Heart right ventricle (tissue), 16 donors: ENCODE results near the gene AMPH. TPM values are rescaled to one million over a fixed set of nuclear protein-coding genes. Genes with fewer than 3 reads are reported as not detected.
"Not testable (repeated sequence)": the region's sequence is repeated elsewhere in the genome, so short reads cannot be mapped to it uniquely, and the experiment has no call there.

Experiments used
- ATAC-seq, 8 donors: fragments of 200-7000 bp; cut with Tn5 transposase; one replicate each; pipeline ENCODE4 v1.9.1; 2020; ENCODE audit warnings: mild to moderate bottlenecking in 8 of 8, moderate library complexity in 8 of 8, moderate number of reproducible peaks in 1 of 8
- DNase-seq, 2 donors: peaks; one replicate each; pipeline ENCODE4 v3.0.0-alpha.2; 2020
- H3K27ac ChIP-seq, 10 donors: fragments of 200-600 bp; sonication (generic) in 2 of 10; one replicate each; pipeline versions ENCODE4 v1.5.0 to v1.8.0; 2020 to 2022; ENCODE audit warnings: mild to moderate bottlenecking in 3 of 10
- H3K27me3 ChIP-seq, 7 donors: fragments of 200-600 bp; one replicate each; pipeline ENCODE4 v1.8.0; 2021 to 2022; ENCODE audit warnings: mild to moderate bottlenecking in 2 of 7
- H3K36me3 ChIP-seq, 9 donors: fragments of 200-600 bp; sonication (generic) in 1 of 9; one replicate each; pipeline versions ENCODE4 v1.5.0 to v1.8.0; 2020 to 2022; ENCODE audit warnings: mild to moderate bottlenecking in 2 of 9
- H3K4me1 ChIP-seq, 9 donors: fragments of 200-600 bp; sonication (generic) in 1 of 9; one replicate each; pipeline versions ENCODE4 v1.5.0 to v1.8.0; 2020 to 2022; ENCODE audit warnings: mild to moderate bottlenecking in 4 of 9
- H3K4me3 ChIP-seq, 10 donors: fragments of 200-600 bp; sonication (generic) in 2 of 10; one replicate each; pipeline versions ENCODE4 v1.5.0 to v1.8.0; 2020 to 2022; ENCODE audit warnings: mild to moderate bottlenecking in 7 of 10, moderate library complexity in 2 of 10
- H3K9me3 ChIP-seq, 11 donors: fragments of 200-600 bp in 10 of 11; sonication (generic) in 2 of 11; one replicate each; pipeline versions ENCODE4 v1.5.0 to v1.8.0; 2013 to 2022; ENCODE audit warnings: mild to moderate bottlenecking in 2 of 11, control low read depth in 1 of 11, moderate library complexity in 1 of 11
- WGBS, 2 donors: extraction: QIAGEN DNeasy Blood & Tissue Kit; methylation state at CpG; one replicate each; pipeline ENCODE4 v1.1.7; 2013; ENCODE audit warnings: inconsistent platforms in 1 of 2; 5-methylcytosine and 5-hydroxymethylcytosine counted together
- intact Hi-C, 10 donors: fragments of 100-400 bp; cut with DNase I; formaldehyde crosslinking; loops; one replicate each; pipeline versions ENCODE4 v1.11.1 to v1.14.2; 2022
- polyA plus RNA-seq, 2 donors: library from polyadenylated mRNA; stranded (reverse); fragments of 200-250 nt; gene quantifications; one replicate each; pipeline ENCODE4 v1.2.3, GENCODE V29; 2013
- total RNA-seq, 10 donors: library from RNA; stranded (reverse); fragmentation: NEBNext Ultra II Directional in 3 of 10; extraction: Animal tissue kit (Norgen Biotek cat#: 25700) in 3 of 10; gene quantifications; one replicate each; pipeline versions ENCODE4 v1.2.1 to v1.2.4, GENCODE V29; 2021 to 2023
- TF ChIP-seq, protein P1 (sequence below), 9 donors: fragments of 200-600 bp; sonication (generic) in 2 of 9; IDR thresholded peaks; one replicate each; pipeline versions ENCODE4 v1.5.0 to v1.8.0; 2021 to 2022; ENCODE audit warnings: antibody characterized with exemption in 9 of 9, mild to moderate bottlenecking in 5 of 9, moderate library complexity in 1 of 9
- donor health status: Arrhythmogenic right ventricular cardiomyopathy.
- donor health status: ischemic (EF 13 %, LVEDD 7.1; RV severe dilation, severe dysfunction).
- donor health status: healthy with polysubstance abuse.
- donor health status: DM: no; HTN: yes; CAD: no.
- donor health status: DM: no; HTN: no; CAD: no.
- donor health status: ischemic (EF 25% LVEDD 6.9; RV normal size, moderate dysfunction).
- donor health status: ischemic (EF 25% LVEDD 5.7; RV mildly dilated, moderate dysfunction).
- donor health status: healthy.
- donor health status: DM: yes; HTN: yes; CAD: no.
- donor health status: Ischemic cardiomyopathy.
- donor health status: ischemic (EF 35%, LVEDD 5.7; RV mildly dilated, moderate dysfunction).
- donor health status: nonischemic (EF 11% LVEDD 7.7; RV severe dilation, severe dysfunction).
- donor health status: DM: yes; HTN: yes; CAD: no.
- donor health status: PGD.
- donor health status: ischemic (EF 29% LVEDD 5.4; RV normal size, mild dysfunction).
- donor health status: nonischemic (EF 23%, LVEDD 6.1; RV moderate dilation, normal function).

AMPH gene
- total and polyA plus RNA-seq, 12 donors, result 0.95 to 3.5 (median 2.3) TPM

DNA sequence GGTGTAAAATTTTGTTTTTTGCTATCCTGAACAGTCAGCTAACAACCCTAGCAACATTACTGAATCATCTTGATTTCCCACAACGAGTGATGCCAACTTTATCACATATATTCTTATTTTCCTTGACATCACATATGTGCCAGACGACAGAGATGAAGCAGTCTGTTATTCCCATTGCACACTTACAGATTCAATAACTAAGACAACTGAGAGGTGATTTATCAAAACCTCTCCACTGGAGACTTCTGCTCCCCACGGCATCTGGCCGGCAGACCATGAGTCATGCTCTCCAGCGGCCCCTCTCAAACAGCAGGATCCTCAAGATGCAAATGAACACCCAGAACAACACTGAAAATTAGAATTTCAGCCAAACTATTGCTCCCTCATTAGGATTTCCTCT lies 57.1 kb downstream of the AMPH start:
- intact Hi-C loops, result no loop called here
- H3K4me1 ChIP-seq, result no peaks in the 10 kb centered on the region
- DNase-seq (no peak), ATAC-seq (no peak)
- H3K9me3 ChIP-seq, result peaks cover 0 to 11% (median 0%) of the 10 kb centered on the region in 11 donors
- WGBS, 2 donors, result 27 to 33% methylated on average over 5 of the region's 5 CpGs
- H3K4me3 ChIP-seq, result no peak overlapping the region
- H3K27me3 ChIP-seq, result no peaks in the 10 kb centered on the region
- H3K36me3 ChIP-seq, result no peaks in the 10 kb centered on the region
- TF ChIP-seq, protein P1, sequence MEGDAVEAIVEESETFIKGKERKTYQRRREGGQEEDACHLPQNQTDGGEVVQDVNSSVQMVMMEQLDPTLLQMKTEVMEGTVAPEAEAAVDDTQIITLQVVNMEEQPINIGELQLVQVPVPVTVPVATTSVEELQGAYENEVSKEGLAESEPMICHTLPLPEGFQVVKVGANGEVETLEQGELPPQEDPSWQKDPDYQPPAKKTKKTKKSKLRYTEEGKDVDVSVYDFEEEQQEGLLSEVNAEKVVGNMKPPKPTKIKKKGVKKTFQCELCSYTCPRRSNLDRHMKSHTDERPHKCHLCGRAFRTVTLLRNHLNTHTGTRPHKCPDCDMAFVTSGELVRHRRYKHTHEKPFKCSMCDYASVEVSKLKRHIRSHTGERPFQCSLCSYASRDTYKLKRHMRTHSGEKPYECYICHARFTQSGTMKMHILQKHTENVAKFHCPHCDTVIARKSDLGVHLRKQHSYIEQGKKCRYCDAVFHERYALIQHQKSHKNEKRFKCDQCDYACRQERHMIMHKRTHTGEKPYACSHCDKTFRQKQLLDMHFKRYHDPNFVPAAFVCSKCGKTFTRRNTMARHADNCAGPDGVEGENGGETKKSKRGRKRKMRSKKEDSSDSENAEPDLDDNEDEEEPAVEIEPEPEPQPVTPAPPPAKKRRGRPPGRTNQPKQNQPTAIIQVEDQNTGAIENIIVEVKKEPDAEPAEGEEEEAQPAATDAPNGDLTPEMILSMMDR (IDR thresholded peaks at IDR 0.05), result no peak
- H3K27ac ChIP-seq, result no peak overlapping the region

DNA sequence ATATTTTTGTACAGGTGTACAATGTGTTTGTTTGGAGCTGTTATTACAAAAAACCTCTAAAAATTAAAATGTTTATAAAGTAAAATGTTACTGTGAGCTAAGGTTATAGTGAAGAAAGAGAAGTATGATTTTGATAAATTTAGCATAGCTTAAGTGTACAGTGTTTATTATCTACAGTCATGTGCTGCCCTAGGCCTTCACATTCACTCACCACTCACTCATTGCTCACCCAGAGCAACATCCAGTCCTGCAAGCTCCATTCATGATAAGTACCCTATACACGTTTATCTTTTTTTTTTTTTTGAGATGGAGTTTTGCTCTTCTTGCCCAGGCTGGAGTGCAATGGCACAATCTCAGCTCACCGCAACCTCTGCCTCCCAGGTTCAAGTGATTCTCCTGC lies 59.6 kb downstream of the AMPH start:
- H3K36me3 ChIP-seq, DNase-seq, H3K4me1 ChIP-seq, intact Hi-C loops, H3K4me3 ChIP-seq, H3K27ac ChIP-seq, H3K27me3 ChIP-seq: not testable (repeated sequence)
- H3K9me3 ChIP-seq, result peaks cover 0 to 24% (median 0%) of the 10 kb centered on the region in 11 donors
- 37 to 61% methylated on average over 2 of the region's 2 CpGs for WGBS, 2 donors
- peak in 5 of 8 donors; percentile 40 to 87 (median 80) for ATAC-seq

DNA sequence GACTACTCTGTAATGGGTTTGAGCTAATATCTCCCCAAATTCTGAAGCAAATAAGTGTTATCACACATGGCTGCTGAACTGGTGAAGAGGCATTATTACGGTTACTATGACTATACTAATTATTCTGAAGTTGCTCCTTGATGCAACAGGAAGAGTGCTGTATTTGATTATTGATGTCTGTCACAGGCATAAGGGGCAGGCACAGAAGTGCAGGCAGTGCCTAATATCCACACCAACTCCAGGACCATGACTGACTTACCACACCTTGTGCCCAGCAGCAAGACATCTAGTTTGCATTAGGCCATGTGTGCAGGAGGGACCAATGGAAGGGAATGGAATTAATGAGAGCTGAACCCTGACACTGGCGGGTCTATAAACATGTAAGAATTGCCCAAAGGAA lies 62.7 kb downstream of the AMPH start:
- ATAC-seq (no peak), DNase-seq (no peak)
- no peak overlapping the region for H3K27ac ChIP-seq
- no peak overlapping the region for H3K4me3 ChIP-seq
- WGBS, 2 donors, result 90 to 91% methylated on average over 2 of the region's 2 CpGs
- no peaks in the 10 kb centered on the region for H3K4me1 ChIP-seq
- H3K9me3 ChIP-seq, result peaks cover 0 to 25% (median 0%) of the 10 kb centered on the region in 11 donors
- no peaks in the 10 kb centered on the region for H3K27me3 ChIP-seq
- intact Hi-C loops, result no loop called here
- H3K36me3 ChIP-seq, result no peaks in the 10 kb centered on the region
- TF ChIP-seq, protein P1 (IDR thresholded peaks at IDR 0.05), result no peak

DNA sequence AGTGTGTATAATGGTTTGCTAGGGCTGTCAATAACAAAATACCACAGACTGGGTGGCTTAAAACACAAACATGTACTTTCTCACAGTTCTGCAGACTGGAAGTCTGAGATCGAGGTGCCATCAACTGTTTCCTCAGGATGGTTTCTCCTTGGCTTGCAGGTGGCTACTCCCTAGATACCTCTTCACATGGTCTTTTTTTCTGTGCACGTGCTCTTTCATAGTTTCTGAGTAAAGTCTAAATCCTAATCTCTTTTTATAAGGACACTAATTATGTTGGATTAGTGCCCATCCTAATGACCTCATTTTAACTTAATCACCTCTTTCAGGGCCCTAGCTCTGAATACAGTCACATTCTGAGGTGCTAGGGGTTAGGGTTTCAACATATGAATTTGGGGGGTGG lies 65.9 kb downstream of the AMPH start:
- Histone ChIP-seq H3K36me3 (no peaks in the 10 kb centered on the region), H3K4me1 (no peaks in the 10 kb centered on the region), H3K9me3 (peaks cover 0 to 27% (median 0%) of the 10 kb centered on the region in 11 donors), H3K4me3 (no peak overlapping the region), H3K27ac (no peak overlapping the region), H3K27me3 (no peaks in the 10 kb centered on the region)
- TF ChIP-seq, protein P1 (IDR thresholded peaks at IDR 0.05), result no peak
- intact Hi-C loops, result no loop called here
- DNase-seq, result no peak
- ATAC-seq, result no peak
- 55 to 57% methylated on average over 2 of the region's 2 CpGs for WGBS, 2 donors

DNA sequence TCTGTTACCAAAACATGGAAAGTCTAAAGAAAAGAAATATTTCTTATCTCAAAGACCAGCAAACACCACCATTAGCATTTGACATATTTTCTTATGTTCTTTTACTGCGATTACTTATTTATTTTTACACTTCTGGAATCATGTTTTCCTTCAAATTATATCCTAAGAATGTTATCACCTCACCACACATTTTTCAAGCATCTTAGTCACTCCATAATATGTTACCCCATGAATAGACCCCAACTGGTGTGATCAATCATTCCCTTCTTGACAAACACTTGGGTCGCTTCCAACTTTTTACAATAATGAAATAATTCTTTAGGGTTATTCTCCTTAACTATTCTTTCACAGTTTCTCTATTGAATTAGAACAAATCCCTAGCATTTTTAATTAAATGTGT lies 67.4 kb downstream of the AMPH start:
- H3K36me3 ChIP-seq, result no peaks in the 10 kb centered on the region
- no peak overlapping the region for H3K4me3 ChIP-seq
- no peaks in the 10 kb centered on the region for H3K4me1 ChIP-seq
- ATAC-seq (no peak), DNase-seq (no peak)
- WGBS, 2 donors, result 70 to 71% methylated on average over 2 of the region's 2 CpGs
- TF ChIP-seq, protein P1 (IDR thresholded peaks at IDR 0.05), result no peak
- no peak overlapping the region for H3K27ac ChIP-seq
- H3K9me3 ChIP-seq, result peaks cover 0 to 29% (median 0%) of the 10 kb centered on the region in 11 donors
- H3K27me3 ChIP-seq, result no peaks in the 10 kb centered on the region
- intact Hi-C loops, result no loop called here
